Activated CD8-positive, alpha-beta T cell treated with anti-CD3 and anti-CD28 coated beads for 36 hours (primary cell): ENCODE measurements around the gene RASL10A. TPM values are rescaled to one million over a fixed set of nuclear protein-coding genes. Genes with fewer than 3 reads are reported as not detected.

Experiments
- ATAC-seq: fragments of 200-7000 bp; cut with Tn5 transposase; one replicate; pipeline ENCODE4 v1.10.0; 2021; ENCODE audit warnings: mild to moderate bottlenecking, moderate library complexity
- CTCF ChIA-PET: fragments of 350-600 bp; sonication (Branson Sonifier 250); formaldehyde crosslinking; loops from one replicate; lab custom pipeline; 2021; ENCODE audit warnings: antibody characterized with exemption; lab: Charles Lee
- POLR2A ChIA-PET: fragments of 350-600 bp; sonication (Branson Sonifier 250); formaldehyde crosslinking; loops from one replicate; lab custom pipeline; 2021; ENCODE audit warnings: antibody characterized with exemption; lab: Charles Lee
- DNase-seq: peaks from one replicate; pipeline ENCODE4 v3.0.0-alpha.2; 2020
- H3K27ac Mint-ChIP-seq: one replicate; pipeline ENCODE4 v1.8.0; 2021; ENCODE audit warnings: mild to moderate bottlenecking, mixed read lengths
- H3K27me3 Mint-ChIP-seq: one replicate; pipeline ENCODE4 v1.8.0; 2021; ENCODE audit warnings: mixed read lengths
- H3K36me3 Mint-ChIP-seq: one replicate; pipeline ENCODE4 v1.8.0; 2021; ENCODE audit warnings: low read depth, mixed read lengths
- H3K4me1 Mint-ChIP-seq: one replicate; pipeline ENCODE4 v1.8.0; 2021; ENCODE audit warnings: low read depth, mixed read lengths
- H3K4me3 Mint-ChIP-seq: one replicate; pipeline ENCODE4 v1.8.0; 2021; ENCODE audit warnings: mild to moderate bottlenecking, moderate library complexity, mixed read lengths
- H3K9me3 Mint-ChIP-seq: one replicate; pipeline ENCODE4 v1.8.0; 2021; ENCODE audit warnings: mixed read lengths
- CTCF ChIP-seq: fragments of 200-600 bp; IDR thresholded peaks from one replicate; pipeline ENCODE4 v1.8.0; 2022; ENCODE audit warnings: antibody characterized with exemption, mild to moderate bottlenecking
- intact Hi-C: fragments of 100-400 bp; cut with micrococcal nuclease; formaldehyde crosslinking; loops from one replicate; pipeline ENCODE4 v1.10.0; 2022
- total RNA-seq, 2 experiments: library from RNA; stranded (reverse); gene quantifications; one replicate each; pipeline ENCODE4 v1.2.3, GENCODE V29; 2021

RASL10A gene
- total RNA-seq, 2 experiments from 2014 or later, result 0.56 TPM; not detected in 1

DNA sequence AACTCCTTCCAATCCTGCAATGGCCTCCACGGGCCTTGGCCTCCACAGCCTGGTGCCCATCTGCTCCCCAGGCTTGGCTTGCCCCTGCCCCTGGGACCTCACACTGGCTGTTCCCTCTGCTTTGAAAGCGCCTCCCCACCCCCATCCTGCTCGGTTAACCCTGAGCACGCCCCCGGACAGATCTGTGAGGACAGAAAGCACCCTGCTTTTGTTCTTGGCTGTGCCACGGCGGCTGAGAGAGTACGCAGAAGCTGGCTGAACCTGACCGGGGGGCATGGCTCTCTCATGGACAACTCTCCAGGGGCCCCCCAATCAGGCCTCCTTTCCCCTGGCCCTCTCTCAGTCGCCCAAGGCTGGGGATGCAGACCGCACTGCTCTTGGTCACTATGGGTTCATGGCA, 20.2 kb upstream of the RASL10A start:
- Mint-ChIP-seq H3K9me3 (no peaks in the 10 kb centered on the region), H3K36me3 (peaks cover 18% of the 10 kb centered on the region), H3K27ac (no peak overlapping the region), H3K4me3 (no peak overlapping the region), H3K4me1 (no peaks in the 10 kb centered on the region), H3K27me3 (no peaks in the 10 kb centered on the region)
- DNase-seq (no peak), ATAC-seq (no peak)
- TF ChIP-seq CTCF, result no peak
- CTCF ChIA-PET, result no interaction called here
- intact Hi-C loops, result no loop called here
- POLR2A ChIA-PET, result no interaction called here

GRCh38 chr22:29334696-29335344, 19.3 kb upstream of the RASL10A start:
- no peaks in the 10 kb centered on the region for H3K4me1 Mint-ChIP-seq
- TF ChIP-seq CTCF, result no peak
- no peaks in the 10 kb centered on the region for H3K27me3 Mint-ChIP-seq
- no peak for DNase-seq
- no peak overlapping the region for H3K4me3 Mint-ChIP-seq
- ChIA-PET POLR2A (no interaction called here), CTCF (interaction anchor here (0.7 kb wide), 1 partner anchor 183 kb away, joined by 3 read pairs; no protein-coding TSS in a partner anchor)
- no peak overlapping the region for H3K27ac Mint-ChIP-seq
- H3K9me3 Mint-ChIP-seq, result no peaks in the 10 kb centered on the region
- no peak for ATAC-seq
- intact Hi-C loops, result no loop called here
- H3K36me3 Mint-ChIP-seq, result peaks cover 18% of the 10 kb centered on the region

- H3K36me3 Mint-ChIP-seq, result peaks cover 20% of the 10 kb centered on the region
- H3K27me3 Mint-ChIP-seq, result no peaks in the 10 kb centered on the region
- DNase-seq, result no peak
- ATAC-seq, result no peak
- POLR2A ChIA-PET, result no interaction called here
- no peak overlapping the region for H3K4me3 Mint-ChIP-seq
- intact Hi-C loops, result no loop called here
- no peaks in the 10 kb centered on the region for H3K9me3 Mint-ChIP-seq
- no peaks in the 10 kb centered on the region for H3K4me1 Mint-ChIP-seq
- TF ChIP-seq CTCF, result no peak
- CTCF ChIA-PET, result interaction anchor here (0.7 kb wide), 1 partner anchor 184 kb away, joined by 3 read pairs; no protein-coding TSS in a partner anchor
- no peak overlapping the region for H3K27ac Mint-ChIP-seq
These were observed 18.7 kb upstream of the RASL10A start for GRCh38 chr22:29334148-29334547.

- no peak for ATAC-seq
- no peaks in the 10 kb centered on the region for H3K27me3 Mint-ChIP-seq
- peaks cover 11% of the 10 kb centered on the region for H3K36me3 Mint-ChIP-seq
- no peak overlapping the region for H3K27ac Mint-ChIP-seq
- no peaks in the 10 kb centered on the region for H3K9me3 Mint-ChIP-seq
- intact Hi-C loops, result no loop called here
- ChIA-PET POLR2A (no interaction called here), CTCF (no interaction called here)
- no peak overlapping the region for H3K4me3 Mint-ChIP-seq
- no peak for TF ChIP-seq CTCF
- no peaks in the 10 kb centered on the region for H3K4me1 Mint-ChIP-seq
- no peak for DNase-seq
These were observed 17.5 kb upstream of the RASL10A start for GRCh38 chr22:29332886-29333496.

- Mint-ChIP-seq H3K4me1 (no peaks in the 10 kb centered on the region), H3K36me3 (peaks cover 5% of the 10 kb centered on the region), H3K4me3 (no peak overlapping the region), H3K27me3 (no peaks in the 10 kb centered on the region), H3K27ac (peak overlapping the region; percentile 30), H3K9me3 (no peaks in the 10 kb centered on the region)
- intact Hi-C loops, result no loop called here
- ATAC-seq, result no peak
- POLR2A ChIA-PET, result no interaction called here
- CTCF ChIA-PET, result no interaction called here
- no peak for DNase-seq
- TF ChIP-seq CTCF, result no peak
These were observed 16.3 kb upstream of the RASL10A start for GRCh38 chr22:29331658-29332300.
